Endothelial cell of umbilical vein (primary cell): ENCODE results near the gene CPTP. TPM values are rescaled to one million over a fixed set of nuclear protein-coding genes. Genes with fewer than 3 reads are reported as not detected.

Experiments
- BruUV-seq: library from RNA; stranded (reverse); fragments of 400-500 nt; replicated peaks from 2 replicates; lab custom pipeline; 2021; lab: Mats Ljungman, UMichigan
- CTCF ChIA-PET: fragments of 300-600, 350-600 bp; sonication (Branson Sonifier 250); formaldehyde crosslinking; loops from one replicate; lab custom pipeline; 2021; ENCODE audit warnings: antibody characterized with exemption, inconsistent platforms; lab: Charles Lee
- POLR2A ChIA-PET: fragments of 300-600, 350-600 bp; sonication (Branson Sonifier 250); formaldehyde crosslinking; loops from one replicate; lab custom pipeline; 2021; ENCODE audit warnings: antibody characterized with exemption, inconsistent platforms; lab: Charles Lee
- DNase-seq: peaks from one replicate; pipeline ENCODE4 v3.0.0-alpha.2; 2011; ENCODE audit warnings: low read depth, low spot score
- FAIRE-seq: peaks from 2 replicates; lab custom pipeline; 2011; peaks lifted over from hg19 to GRCh38; lab: Jason Lieb, UNC
- H2AFZ ChIP-seq: 2 replicates; pipeline ENCODE4 v1.6.0; 2012; ENCODE audit warnings: low read depth, low read length, control low read depth, inconsistent platforms
- H3K27ac ChIP-seq: 2 replicates; pipeline ENCODE4 v1.5.1; 2011; ENCODE audit warnings: low read depth, mild to moderate bottlenecking, control low read depth, low read length, moderate library complexity; ENCODE audit not compliant: insufficient read depth
- H3K27me3 ChIP-seq, 2 experiments: 2 replicates each; pipeline versions ENCODE4 v1.6.0 to v1.6.1; 2011; ENCODE audit warnings: low read length in 2 of 2, mixed read lengths in 1 of 2; ENCODE audit not compliant: control insufficient read depth in 2 of 2, insufficient read depth in 2 of 2
- H3K36me3 ChIP-seq, 2 experiments: 2 replicates in 1 of 2; 3 replicates in 1 of 2; pipeline ENCODE4 v1.5.1; 2011; ENCODE audit warnings: low read length in 2 of 2, mild to moderate bottlenecking in 1 of 2, moderate library complexity in 1 of 2; ENCODE audit not compliant: control insufficient read depth in 2 of 2, insufficient read depth in 2 of 2; ENCODE audit errors: extremely low read depth in 1 of 2
- H3K4me1 ChIP-seq: 3 replicates; pipeline ENCODE4 v1.5.1; 2011; ENCODE audit warnings: mild to moderate bottlenecking, low read length; ENCODE audit not compliant: control insufficient read depth, insufficient read depth; ENCODE audit errors: extremely low read depth
- H3K4me2 ChIP-seq: 2 replicates; pipeline ENCODE4 v1.6.1; 2011; ENCODE audit warnings: low read length, control low read depth, mixed read lengths; ENCODE audit not compliant: insufficient read depth
- H3K4me3 ChIP-seq, 3 experiments: fragments of 200-600 bp in 1 of 3; sonication (generic), shearing (Covaris generic) in 1 of 3; replicated peaks in 1 of 3; 2 replicates each; pipeline ENCODE4 v1.5.1; 2011 to 2016; ENCODE audit warnings: control low read depth in 3 of 3, low read length in 3 of 3, mild to moderate bottlenecking in 2 of 3, inconsistent platforms in 1 of 3, low read depth in 1 of 3, moderate library complexity in 1 of 3; ENCODE audit not compliant: insufficient read depth in 1 of 3
- H3K79me2 ChIP-seq: 2 replicates; pipeline ENCODE4 v1.6.0; 2012; ENCODE audit warnings: low read length, inconsistent platforms; ENCODE audit not compliant: control insufficient read depth, insufficient read depth
- H3K9ac ChIP-seq: replicated peaks from 2 replicates; pipeline ENCODE3; 2011; ENCODE audit warnings: low read length, control low read depth; ENCODE audit not compliant: insufficient read depth; ENCODE audit errors: extremely low read depth
- H3K9me1 ChIP-seq: replicated peaks from 3 replicates; pipeline ENCODE4 v1.6.0; 2011; ENCODE audit warnings: mild to moderate bottlenecking, low read length; ENCODE audit not compliant: control insufficient read depth, insufficient read depth; ENCODE audit errors: extremely low read depth
- H3K9me3 ChIP-seq: replicated peaks from 2 replicates; pipeline ENCODE4 v1.5.1; 2012; ENCODE audit warnings: low read length, inconsistent platforms; ENCODE audit not compliant: control insufficient read depth, insufficient read depth
- H4K20me1 ChIP-seq: replicated peaks from 2 replicates; pipeline ENCODE3; 2011; ENCODE audit warnings: mild to moderate bottlenecking, low read length; ENCODE audit not compliant: control insufficient read depth, insufficient read depth; ENCODE audit errors: extremely low read depth
- EZH2 ChIP-seq: IDR thresholded peaks from 2 replicates; pipeline ENCODE4 v1.6.1; 2012; ENCODE audit warnings: borderline replicate concordance, low read depth, mild to moderate bottlenecking, moderate library complexity, low read length, inconsistent platforms; ENCODE audit not compliant: severe bottlenecking
- FOS ChIP-seq: IDR thresholded peaks from 2 replicates; pipeline ENCODE4 v1.6.1; 2011; ENCODE audit warnings: mild to moderate bottlenecking, low read length, moderate library complexity, borderline replicate concordance; ENCODE audit not compliant: insufficient read depth
- GATA2 ChIP-seq: IDR thresholded peaks from 2 replicates; pipeline ENCODE4 v1.7.0; 2011; ENCODE audit warnings: low read depth, mild to moderate bottlenecking, moderate library complexity, mixed read lengths, low read length; ENCODE audit not compliant: insufficient read length, insufficient read depth
- JUN ChIP-seq: IDR thresholded peaks from 2 replicates; pipeline ENCODE4 v1.6.1; 2011; ENCODE audit warnings: borderline replicate concordance, low read depth; ENCODE audit not compliant: insufficient read length, insufficient read depth
- MAX ChIP-seq: IDR thresholded peaks from 2 replicates; pipeline ENCODE4 v1.6.1; 2011; ENCODE audit not compliant: insufficient read depth, insufficient read length
- MYC ChIP-seq: IDR thresholded peaks from one replicate; pipeline ENCODE4 v1.6.1; 2011; ENCODE audit warnings: mild to moderate bottlenecking, low read depth, low read length
- POLR2A ChIP-seq: IDR thresholded peaks from 2 replicates; pipeline ENCODE4 v1.6.1; 2012; ENCODE audit warnings: low read depth, mild to moderate bottlenecking, control low read depth, low read length
- POLR2AphosphoS5 ChIP-seq: IDR thresholded peaks from 2 replicates; pipeline ENCODE4 v1.6.1; 2012; ENCODE audit warnings: low read depth, mild to moderate bottlenecking, control low read depth, low read length, moderate library complexity; ENCODE audit not compliant: insufficient read depth
- dilution Hi-C: fragments of 300-500 bp; cut with MboI; formaldehyde crosslinking; loops from one replicate; pipeline ENCODE4 v1.15.0; 2019; ENCODE audit warnings: low sequenced_read_pairs; ENCODE audit not compliant: extremely low pct_ligation_motif_present
- intact Hi-C: fragments of 100-400 bp; cut with micrococcal nuclease; formaldehyde crosslinking; loops from one replicate; pipeline ENCODE4 v1.10.0; 2022
- polyA plus RNA-seq, 4 experiments: library from polyadenylated mRNA; depleted of rRNA in 3 of 4; stranded (reverse) in 3 of 4; unstranded in 1 of 4; fragments of >200 nt; gene quantifications; 2 replicates each; pipeline versions ENCODE4 v1.2.1 to v1.2.3, GENCODE V29; 2011 to 2012; ENCODE audit warnings: missing spikeins in 1 of 4
- total RNA-seq: library from RNA; stranded (reverse); gene quantifications from 2 replicates; pipeline ENCODE4 v1.2.3, GENCODE V29; 2021
- TF ChIP-seq, protein P1 (sequence below), 2 donors: IDR thresholded peaks; 1 replicate in 1 of 2; 2 replicates in 1 of 2; pipeline ENCODE4 v1.5.1; 2011; ENCODE audit warnings: low read length in 2 of 2, mild to moderate bottlenecking in 2 of 2, moderate library complexity in 2 of 2, control low read depth in 1 of 2, inconsistent platforms in 1 of 2, low read depth in 1 of 2; ENCODE audit not compliant: insufficient read depth in 1 of 2; ENCODE audit errors: extremely low read depth in 1 of 2

The CPTP gene
- total and polyA plus RNA-seq, 2 donors (not counting 3 experiments of a cell fraction or from before 2014, with no cell fraction given), result 20.9 to 29.5 TPM

- Histone ChIP-seq H2AFZ (no peak overlapping the region), H3K27me3 (no peaks in the 10 kb centered on the region), H4K20me1 (no peaks in the 10 kb centered on the region), H3K9ac (no peak overlapping the region), H3K4me1 (no peaks in the 10 kb centered on the region), H3K4me3 (no peak overlapping the region), H3K79me2 (no peaks in the 10 kb centered on the region), H3K9me1 (no peaks in the 10 kb centered on the region), H3K9me3 (no peaks in the 10 kb centered on the region), H3K4me2 (no peak overlapping the region), H3K36me3 (peaks cover 0 to 17% of the 10 kb centered on the region in 2 experiments), H3K27ac (no peak overlapping the region)
- TF ChIP-seq POLR2A (no peak), POLR2AphosphoS5 (no peak), GATA2 (no peak), MAX (no peak), FOS (no peak), EZH2 (no peak), JUN (no peak), MYC (no peak)
- TF ChIP-seq, protein P1, sequence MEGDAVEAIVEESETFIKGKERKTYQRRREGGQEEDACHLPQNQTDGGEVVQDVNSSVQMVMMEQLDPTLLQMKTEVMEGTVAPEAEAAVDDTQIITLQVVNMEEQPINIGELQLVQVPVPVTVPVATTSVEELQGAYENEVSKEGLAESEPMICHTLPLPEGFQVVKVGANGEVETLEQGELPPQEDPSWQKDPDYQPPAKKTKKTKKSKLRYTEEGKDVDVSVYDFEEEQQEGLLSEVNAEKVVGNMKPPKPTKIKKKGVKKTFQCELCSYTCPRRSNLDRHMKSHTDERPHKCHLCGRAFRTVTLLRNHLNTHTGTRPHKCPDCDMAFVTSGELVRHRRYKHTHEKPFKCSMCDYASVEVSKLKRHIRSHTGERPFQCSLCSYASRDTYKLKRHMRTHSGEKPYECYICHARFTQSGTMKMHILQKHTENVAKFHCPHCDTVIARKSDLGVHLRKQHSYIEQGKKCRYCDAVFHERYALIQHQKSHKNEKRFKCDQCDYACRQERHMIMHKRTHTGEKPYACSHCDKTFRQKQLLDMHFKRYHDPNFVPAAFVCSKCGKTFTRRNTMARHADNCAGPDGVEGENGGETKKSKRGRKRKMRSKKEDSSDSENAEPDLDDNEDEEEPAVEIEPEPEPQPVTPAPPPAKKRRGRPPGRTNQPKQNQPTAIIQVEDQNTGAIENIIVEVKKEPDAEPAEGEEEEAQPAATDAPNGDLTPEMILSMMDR (IDR thresholded peaks at IDR 0.05; ENCODE audit: extremely low read depth in 1 of 2, insufficient read depth in 1 of 2, low read depth in 1 of 2, low read length in 2 of 2), result no peak
- BruUV-seq, result no TSS peak
- dilution Hi-C loops (no loop called here), intact Hi-C loops (no loop called here)
- ChIA-PET CTCF (no interaction called here), POLR2A (no interaction called here)
- no peak for FAIRE-seq
- no peak for DNase-seq
These were observed 13.7 kb downstream of the CPTP start for GRCh38 chr1:1338278-1338677.
